Pancreas (tissue), 10 donors: ENCODE measurements around the gene RWDD2A. TPM values are rescaled to one million over a fixed set of nuclear protein-coding genes. Genes with fewer than 3 reads are reported as not detected.

Experiments
- ATAC-seq, 4 donors: fragments of 200-7000 bp; cut with Tn5 transposase; one replicate each; pipeline versions ENCODE4 v1.8.0 to v1.9.1; 2020; ENCODE audit warnings: mild to moderate bottlenecking in 4 of 4, moderate library complexity in 4 of 4
- DNase-seq, 6 donors: peaks; one replicate each; pipeline ENCODE4 v3.0.0-alpha.2; 2020
- FAIRE-seq: peaks from 2 replicates; lab custom pipeline; 2012; peaks lifted over from hg19 to GRCh38; lab: Jason Lieb, UNC
- H3K27ac ChIP-seq, 4 donors: fragments of 200-600 bp; sonication (generic); 1 replicate in 3 of 4; 2 replicates in 1 of 4; pipeline versions ENCODE4 v1.5.0 to v1.8.0; 2020
- H3K27me3 ChIP-seq, 4 donors: fragments of 200-600 bp; one replicate each; pipeline ENCODE4 v1.8.0; 2021
- H3K36me3 ChIP-seq, 3 donors: fragments of 200-600 bp; sonication (generic) in 1 of 3; one replicate each; pipeline versions ENCODE4 v1.5.0 to v1.8.0; 2020 to 2021
- H3K4me1 ChIP-seq, 3 donors: fragments of 200-600 bp; one replicate each; pipeline ENCODE4 v1.8.0; 2021
- H3K4me3 ChIP-seq, 4 donors: fragments of 200-600 bp; sonication (generic) in 2 of 4; one replicate each; pipeline versions ENCODE4 v1.5.0 to v1.8.0; 2020 to 2021
- H3K9me3 ChIP-seq, 4 donors: fragments of 200-600 bp; one replicate each; pipeline ENCODE4 v1.8.0; 2021
- WGBS, 2 donors: extraction: QIAGEN DNeasy Blood & Tissue Kit; methylation state at CpG; one replicate each; pipeline ENCODE4 v1.1.7; 2013; 5-methylcytosine and 5-hydroxymethylcytosine counted together
- intact Hi-C, 3 donors: fragments of 100-400 bp; cut with DNase I; formaldehyde crosslinking; loops; one replicate each; pipeline versions ENCODE4 v1.11.1 to v1.14.2; 2022
- polyA plus RNA-seq, 2 donors: library from polyadenylated mRNA; stranded (reverse); fragments of 200-250 nt; gene quantifications; one replicate each; pipeline ENCODE4 v1.2.3, GENCODE V29; 2013
- total RNA-seq, 6 donors: library from RNA; stranded (reverse); fragmentation: NEBNext Ultra II Directional in 4 of 6; extraction: Animal tissue kit (Norgen Biotek cat#: 25700) in 4 of 6; gene quantifications; one replicate each; pipeline versions ENCODE4 v1.2.1 to v1.2.4, GENCODE V29; 2021 to 2023
- TF ChIP-seq, protein P1 (sequence below), 4 donors: fragments of 200-600 bp; sonication (generic) in 3 of 4; IDR thresholded peaks; one replicate each; pipeline versions ENCODE4 v1.5.0 to v1.8.0; 2021; ENCODE audit warnings: antibody characterized with exemption in 4 of 4
- donor health status: healthy with polysubstance abuse.
- donor health status: DM: no; HTN: no; CAD: no; lungs with moderate emphysema.
- donor health status: DM: no; HTN: no; CAD: no.
- donor health status: control.
- donor health status: control.
- donor health status: Bipolar disorder and iron deficiency.
- donor health status: DM: yes; HTN: yes; CAD: no.
- donor health status: DM: no; HTN: no; CAD: no.
- donor health status: DM: no; HTN: no; CAD: no.
- donor health status: DM: yes; HTN: yes; CAD: no.

The RWDD2A gene
- total and polyA plus RNA-seq, 8 donors: 3.3 to 6.8 (median 4.6) TPM

DNA sequence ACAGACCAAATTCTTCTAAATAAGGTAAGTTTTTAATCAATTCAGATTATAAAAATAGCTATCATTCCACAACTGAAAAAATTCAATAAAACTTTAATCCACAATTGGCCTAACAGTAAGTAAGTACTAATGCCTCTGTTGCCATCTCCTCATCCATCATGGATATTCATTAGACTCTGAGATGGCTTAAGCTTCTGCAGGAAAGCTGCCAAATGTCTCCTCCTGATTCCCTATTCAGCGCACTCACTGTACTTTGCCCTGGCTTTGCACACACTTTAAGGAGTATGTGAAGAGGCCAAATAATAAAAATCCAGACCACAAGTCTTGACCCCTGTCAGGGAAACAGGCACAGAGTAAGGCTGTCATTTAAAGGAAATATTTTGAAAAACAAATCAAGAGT, 23.6 kb upstream of the RWDD2A start:
- WGBS, 2 donors: 61 to 66% methylated on average over 1 of the region's 1 CpG
- no peak for DNase-seq
- TF ChIP-seq, protein P1, sequence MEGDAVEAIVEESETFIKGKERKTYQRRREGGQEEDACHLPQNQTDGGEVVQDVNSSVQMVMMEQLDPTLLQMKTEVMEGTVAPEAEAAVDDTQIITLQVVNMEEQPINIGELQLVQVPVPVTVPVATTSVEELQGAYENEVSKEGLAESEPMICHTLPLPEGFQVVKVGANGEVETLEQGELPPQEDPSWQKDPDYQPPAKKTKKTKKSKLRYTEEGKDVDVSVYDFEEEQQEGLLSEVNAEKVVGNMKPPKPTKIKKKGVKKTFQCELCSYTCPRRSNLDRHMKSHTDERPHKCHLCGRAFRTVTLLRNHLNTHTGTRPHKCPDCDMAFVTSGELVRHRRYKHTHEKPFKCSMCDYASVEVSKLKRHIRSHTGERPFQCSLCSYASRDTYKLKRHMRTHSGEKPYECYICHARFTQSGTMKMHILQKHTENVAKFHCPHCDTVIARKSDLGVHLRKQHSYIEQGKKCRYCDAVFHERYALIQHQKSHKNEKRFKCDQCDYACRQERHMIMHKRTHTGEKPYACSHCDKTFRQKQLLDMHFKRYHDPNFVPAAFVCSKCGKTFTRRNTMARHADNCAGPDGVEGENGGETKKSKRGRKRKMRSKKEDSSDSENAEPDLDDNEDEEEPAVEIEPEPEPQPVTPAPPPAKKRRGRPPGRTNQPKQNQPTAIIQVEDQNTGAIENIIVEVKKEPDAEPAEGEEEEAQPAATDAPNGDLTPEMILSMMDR (IDR thresholded peaks at IDR 0.05): no peak
- Histone ChIP-seq H3K4me3 (no peak overlapping the region), H3K27me3 (no peaks in the 10 kb centered on the region), H3K27ac (no peak overlapping the region), H3K4me1 (no peaks in the 10 kb centered on the region), H3K9me3 (no peaks in the 10 kb centered on the region), H3K36me3 (peaks cover 0 to 80% (median 62%) of the 10 kb centered on the region in 3 donors)
- no peak for FAIRE-seq
- ATAC-seq: peak in 1 of 4 donors; percentile 27
- intact Hi-C loops: no loop called here

DNA sequence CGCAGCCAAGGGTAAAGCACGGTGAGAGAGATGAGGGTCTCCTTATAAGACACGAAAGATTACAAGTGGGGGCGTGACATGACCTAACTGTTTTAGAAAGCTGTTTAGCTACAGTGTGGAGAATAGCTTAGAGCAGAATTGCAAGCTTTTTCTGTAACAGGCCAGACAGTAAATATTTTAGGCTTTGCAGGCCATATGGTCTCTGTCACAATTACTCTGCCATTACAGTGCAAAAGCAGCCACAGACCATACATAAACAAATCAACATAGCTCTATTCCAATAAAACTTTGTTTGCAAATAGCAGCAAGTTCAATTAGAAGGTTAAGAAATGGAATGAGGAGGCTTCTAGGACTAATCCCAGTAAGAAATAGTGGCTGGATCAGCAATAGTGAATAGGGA, 16.9 kb upstream of the RWDD2A start:
- ATAC-seq: no peak
- Histone ChIP-seq H3K9me3 (no peaks in the 10 kb centered on the region), H3K4me1 (no peaks in the 10 kb centered on the region), H3K36me3 (peaks cover 0 to 69% (median 43%) of the 10 kb centered on the region in 3 donors), H3K27me3 (no peaks in the 10 kb centered on the region), H3K27ac (no peak overlapping the region), H3K4me3 (no peak overlapping the region)
- no peak for FAIRE-seq
- no peak for DNase-seq
- intact Hi-C loops: no loop called here
- TF ChIP-seq, protein P1 (IDR thresholded peaks at IDR 0.05): no peak
- 92 to 94% methylated on average over 4 of the region's 4 CpGs for WGBS, 2 donors

DNA sequence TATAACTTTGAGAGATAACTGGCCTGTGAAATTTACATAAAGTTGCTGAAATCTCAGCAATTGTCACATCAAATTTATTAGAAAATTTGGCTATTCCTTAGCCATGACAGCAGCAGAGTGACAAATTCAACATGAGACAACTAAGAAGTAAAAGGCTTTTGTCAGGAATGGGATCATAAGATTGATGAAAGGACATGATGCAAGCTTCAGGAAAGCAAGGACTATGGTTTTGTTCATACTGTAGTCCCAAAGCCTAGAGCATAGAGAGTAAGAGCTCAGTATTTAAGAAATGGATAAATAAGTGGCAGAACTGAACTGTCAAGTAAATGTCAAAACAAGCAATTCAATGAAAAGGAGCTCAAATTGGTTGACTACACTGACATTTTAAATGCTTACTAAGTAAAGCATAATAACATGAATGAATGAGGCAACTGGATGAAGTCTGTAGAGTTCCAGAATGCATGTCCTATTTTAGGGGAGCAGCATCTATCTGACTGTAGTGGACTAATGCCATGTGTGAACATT, 12.7 kb upstream of the RWDD2A start:
- intact Hi-C loops: no loop called here
- DNase-seq (no peak), FAIRE-seq (no peak), ATAC-seq (no peak)
- H3K9me3 ChIP-seq: no peaks in the 10 kb centered on the region
- H3K4me1 ChIP-seq: no peaks in the 10 kb centered on the region
- no peaks in the 10 kb centered on the region for H3K27me3 ChIP-seq
- H3K27ac ChIP-seq: no peak overlapping the region
- H3K4me3 ChIP-seq: no peak overlapping the region
- H3K36me3 ChIP-seq: peaks cover 0 to 58% (median 23%) of the 10 kb centered on the region in 3 donors
- TF ChIP-seq, protein P1 (IDR thresholded peaks at IDR 0.05): no peak

DNA sequence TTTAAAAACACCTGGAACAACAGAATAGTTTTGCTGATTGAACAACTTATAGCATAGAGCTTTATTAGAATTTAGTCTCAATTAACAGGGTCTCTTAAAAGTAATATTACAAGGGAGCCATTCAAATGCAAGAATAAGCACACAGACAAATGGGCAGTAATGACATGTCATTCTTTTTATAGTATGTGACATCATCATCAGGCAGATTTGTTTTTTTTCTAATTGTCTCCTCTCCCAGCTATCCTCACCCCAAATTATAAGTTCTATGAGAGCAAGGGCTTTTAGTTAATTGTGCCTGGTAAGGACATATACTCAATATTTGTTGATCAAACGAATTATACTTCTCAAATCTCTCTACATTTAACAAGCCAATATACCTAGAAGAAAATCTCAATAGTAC, 11.0 kb upstream of the RWDD2A start:
- peaks cover 0 to 5% (median 0%) of the 10 kb centered on the region in 3 donors for H3K4me1 ChIP-seq
- no peaks in the 10 kb centered on the region for H3K9me3 ChIP-seq
- WGBS, 2 donors: 50 to 59% methylated on average over 1 of the region's 1 CpG
- peaks cover 0 to 66% (median 23%) of the 10 kb centered on the region in 3 donors for H3K36me3 ChIP-seq
- FAIRE-seq (no peak), DNase-seq (no peak), ATAC-seq (no peak)
- no peak overlapping the region for H3K27ac ChIP-seq
- intact Hi-C loops: no loop called here
- TF ChIP-seq, protein P1 (IDR thresholded peaks at IDR 0.05): no peak
- no peaks in the 10 kb centered on the region for H3K27me3 ChIP-seq
- H3K4me3 ChIP-seq: no peak overlapping the region

DNA sequence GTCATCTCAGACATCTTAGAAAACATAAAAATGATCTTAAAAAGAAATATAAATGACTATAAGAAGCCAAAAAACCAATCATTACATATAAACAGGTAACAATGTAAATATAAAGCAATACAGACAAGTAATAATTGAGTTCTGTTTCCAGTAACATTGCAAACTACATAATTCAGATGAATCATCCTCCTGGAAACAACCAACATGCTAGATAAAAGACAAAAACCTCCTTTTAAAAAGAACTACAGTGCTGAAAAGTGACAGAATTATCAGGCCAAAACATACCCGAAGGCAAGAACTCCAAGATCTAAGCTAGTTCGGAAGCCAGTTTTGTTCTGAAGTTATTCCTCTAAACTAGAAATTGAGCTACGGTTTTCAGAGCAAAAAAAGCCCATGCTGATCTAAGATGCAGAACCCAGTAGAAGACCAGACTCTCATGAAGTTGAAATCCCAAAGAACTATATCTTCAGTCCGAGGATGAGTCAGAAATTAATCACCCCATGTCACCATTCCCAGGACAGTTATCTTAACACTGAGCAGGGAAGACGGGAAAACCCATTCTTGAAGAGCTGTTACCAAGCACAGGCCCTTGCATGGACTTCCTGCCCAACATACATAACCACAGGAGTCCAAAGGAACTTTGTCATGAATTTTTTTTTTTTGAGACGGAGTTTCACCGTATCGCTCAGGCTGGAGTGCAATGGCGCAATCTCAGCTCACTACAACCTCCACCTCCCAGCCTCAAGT, 9.9 kb upstream of the RWDD2A start:
- intact Hi-C loops: no loop called here
- DNase-seq (no peak), ATAC-seq (peak in 3 of 4 donors; percentile 60 to 73 (median 71)), FAIRE-seq (no peak)
- TF ChIP-seq, protein P1 (IDR thresholded peaks at IDR 0.05): no peak
- no peak overlapping the region for H3K4me3 ChIP-seq
- 54 to 65% methylated on average over 9 of the region's 9 CpGs for WGBS, 2 donors
- H3K9me3 ChIP-seq: no peaks in the 10 kb centered on the region
- H3K4me1 ChIP-seq: peaks cover 0 to 5% (median 0%) of the 10 kb centered on the region in 3 donors
- no peaks in the 10 kb centered on the region for H3K27me3 ChIP-seq
- H3K36me3 ChIP-seq: peaks cover 0 to 63% (median 18%) of the 10 kb centered on the region in 3 donors
- no peak overlapping the region for H3K27ac ChIP-seq
